ENCODE measurements around the gene SEZ6.

SEZ6 gene

DNA sequence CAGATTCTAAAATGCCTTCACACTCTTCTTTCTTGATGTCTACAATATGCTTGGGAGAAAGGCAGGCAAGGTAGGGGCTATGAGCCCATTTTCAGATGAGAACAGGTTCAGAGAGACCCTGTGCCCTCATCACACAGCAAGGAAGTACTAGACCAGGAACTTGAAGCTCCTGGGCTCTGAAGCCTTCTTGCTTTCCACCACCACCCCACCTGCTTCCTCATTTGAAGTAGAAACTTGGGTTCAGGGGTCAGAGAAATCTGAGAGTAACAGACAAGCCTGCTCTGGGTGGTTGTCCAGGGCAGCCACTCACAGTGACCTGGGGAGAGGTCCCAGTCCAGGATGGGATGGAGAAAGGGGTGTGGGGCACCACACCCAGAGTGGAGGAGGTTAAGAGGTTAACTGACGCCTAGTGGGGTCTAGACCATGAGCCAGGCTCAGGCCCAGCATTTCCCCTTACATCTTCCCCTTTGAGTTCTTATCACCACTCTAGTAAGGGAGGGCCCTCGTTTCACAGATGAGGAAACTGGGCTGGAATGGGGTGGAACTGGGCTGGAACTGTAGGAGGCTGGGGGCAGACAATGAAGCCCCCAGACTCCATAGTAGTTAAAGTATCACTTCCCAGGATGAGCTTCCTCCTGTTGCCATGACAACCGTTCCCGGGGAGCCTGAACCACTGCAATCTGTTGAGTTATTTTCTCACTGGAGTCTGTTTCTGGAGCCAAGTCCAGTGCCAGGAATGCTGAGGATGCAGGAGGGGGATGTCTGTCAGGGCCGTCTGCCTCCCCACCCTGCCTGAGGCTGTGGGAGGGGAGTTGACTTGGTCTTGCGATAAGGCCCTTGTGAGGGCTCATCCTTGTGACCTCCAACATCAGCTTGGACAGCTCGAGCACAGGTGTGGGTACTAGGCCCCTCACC lies 38.4 kb downstream of the SEZ6 start:
- Histone ChIP-seq H3K9me2 (replicated peaks; ENCODE audit: insufficient read depth, low read length) (no peaks in the 10 kb centered on the region), H3F3A (ENCODE audit: insufficient read depth, low read length) (no peaks in the 10 kb centered on the region; the same call in 1 of the 2 replicates), H3K79me2 (ENCODE audit: low read length) (no peaks in the 10 kb centered on the region), H3K36me3 (replicated peaks; ENCODE audit: insufficient read depth, low read length) (no peaks in the 10 kb centered on the region), H3K9ac (ENCODE audit: low read length) (no peak overlapping the region), H3K4me2 (ENCODE audit: low read depth, low read length) (no peak overlapping the region), H3K4me3 (ENCODE audit: low read length) (no peak overlapping the region), H4K20me1 (ENCODE audit: insufficient read depth, low read length) (no peaks in the 10 kb centered on the region), H3K27me3 (replicated peaks; ENCODE audit: insufficient read depth, low read length) (peaks cover 16% of the 10 kb centered on the region), H2AFZ (ENCODE audit: low read length) (no peak overlapping the region), H3K27ac (ENCODE audit: low read length) (no peak overlapping the region), H3K9me3 (replicated peaks; ENCODE audit: insufficient read depth, low read length) (no peaks in the 10 kb centered on the region), H3K4me1 (ENCODE audit: low read length) (peaks cover 9% of the 10 kb centered on the region)
- no peak for TF ChIP-seq EZH2phosphoT487 (IDR thresholded peaks at IDR 0.05; ENCODE audit: low read length)
- no peak for TF ChIP-seq EZH2 (optimal IDR thresholded peaks at IDR 0.05; ENCODE audit: low read depth, low read length)
- TF ChIP-seq, protein P1, sequence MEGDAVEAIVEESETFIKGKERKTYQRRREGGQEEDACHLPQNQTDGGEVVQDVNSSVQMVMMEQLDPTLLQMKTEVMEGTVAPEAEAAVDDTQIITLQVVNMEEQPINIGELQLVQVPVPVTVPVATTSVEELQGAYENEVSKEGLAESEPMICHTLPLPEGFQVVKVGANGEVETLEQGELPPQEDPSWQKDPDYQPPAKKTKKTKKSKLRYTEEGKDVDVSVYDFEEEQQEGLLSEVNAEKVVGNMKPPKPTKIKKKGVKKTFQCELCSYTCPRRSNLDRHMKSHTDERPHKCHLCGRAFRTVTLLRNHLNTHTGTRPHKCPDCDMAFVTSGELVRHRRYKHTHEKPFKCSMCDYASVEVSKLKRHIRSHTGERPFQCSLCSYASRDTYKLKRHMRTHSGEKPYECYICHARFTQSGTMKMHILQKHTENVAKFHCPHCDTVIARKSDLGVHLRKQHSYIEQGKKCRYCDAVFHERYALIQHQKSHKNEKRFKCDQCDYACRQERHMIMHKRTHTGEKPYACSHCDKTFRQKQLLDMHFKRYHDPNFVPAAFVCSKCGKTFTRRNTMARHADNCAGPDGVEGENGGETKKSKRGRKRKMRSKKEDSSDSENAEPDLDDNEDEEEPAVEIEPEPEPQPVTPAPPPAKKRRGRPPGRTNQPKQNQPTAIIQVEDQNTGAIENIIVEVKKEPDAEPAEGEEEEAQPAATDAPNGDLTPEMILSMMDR (IDR thresholded peaks at IDR 0.05; ENCODE audit: low read length), result no peak
- DNase-seq, result no peak

DNA sequence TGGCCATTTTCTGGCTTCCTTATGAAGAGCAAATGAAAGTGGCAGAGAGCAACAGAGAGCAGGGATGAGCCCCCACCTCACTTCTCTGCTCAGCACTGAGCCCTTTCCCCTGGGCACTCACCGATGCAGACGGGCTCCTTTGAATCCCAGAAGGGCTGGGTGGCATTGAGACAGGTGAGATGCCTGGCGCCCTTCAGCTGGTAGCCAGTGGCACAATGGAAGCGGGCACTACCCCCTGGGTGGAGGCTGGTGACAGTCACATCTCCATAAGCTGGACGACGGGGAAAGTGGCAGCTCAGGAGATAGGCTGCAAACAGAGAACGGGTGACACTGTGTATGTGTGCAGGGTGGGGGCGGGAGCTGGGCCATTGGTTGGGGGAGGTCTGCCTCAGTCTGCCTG lies 42.0 kb downstream of the SEZ6 start:
- peaks cover 16% of the 10 kb centered on the region for H3K27me3 ChIP-seq (replicated peaks; ENCODE audit: insufficient read depth, low read length)
- no peaks in the 10 kb centered on the region; the same call in 1 of the 2 replicates for H3F3A ChIP-seq (ENCODE audit: insufficient read depth, low read length)
- no peak overlapping the region for H3K9ac ChIP-seq (ENCODE audit: low read length)
- H3K36me3 ChIP-seq (replicated peaks; ENCODE audit: insufficient read depth, low read length), result no peaks in the 10 kb centered on the region
- no peak overlapping the region for H2AFZ ChIP-seq (ENCODE audit: low read length)
- no peak overlapping the region for H3K4me3 ChIP-seq (ENCODE audit: low read length)
- TF ChIP-seq EZH2 (optimal IDR thresholded peaks at IDR 0.05; ENCODE audit: low read depth, low read length), result no peak
- TF ChIP-seq, protein P1 (IDR thresholded peaks at IDR 0.05; ENCODE audit: low read length), result no peak
- no peak for TF ChIP-seq EZH2phosphoT487 (IDR thresholded peaks at IDR 0.05; ENCODE audit: low read length)
- no peaks in the 10 kb centered on the region for H3K4me1 ChIP-seq (ENCODE audit: low read length)
- no peaks in the 10 kb centered on the region for H3K9me2 ChIP-seq (replicated peaks; ENCODE audit: insufficient read depth, low read length)
- H4K20me1 ChIP-seq (ENCODE audit: insufficient read depth, low read length), result no peaks in the 10 kb centered on the region
- no peak overlapping the region for H3K4me2 ChIP-seq (ENCODE audit: low read depth, low read length)
- no peaks in the 10 kb centered on the region for H3K9me3 ChIP-seq (replicated peaks; ENCODE audit: insufficient read depth, low read length)
- no peak overlapping the region for H3K27ac ChIP-seq (ENCODE audit: low read length)
- DNase-seq, result no peak
- H3K79me2 ChIP-seq (ENCODE audit: low read length), result no peaks in the 10 kb centered on the region

DNA sequence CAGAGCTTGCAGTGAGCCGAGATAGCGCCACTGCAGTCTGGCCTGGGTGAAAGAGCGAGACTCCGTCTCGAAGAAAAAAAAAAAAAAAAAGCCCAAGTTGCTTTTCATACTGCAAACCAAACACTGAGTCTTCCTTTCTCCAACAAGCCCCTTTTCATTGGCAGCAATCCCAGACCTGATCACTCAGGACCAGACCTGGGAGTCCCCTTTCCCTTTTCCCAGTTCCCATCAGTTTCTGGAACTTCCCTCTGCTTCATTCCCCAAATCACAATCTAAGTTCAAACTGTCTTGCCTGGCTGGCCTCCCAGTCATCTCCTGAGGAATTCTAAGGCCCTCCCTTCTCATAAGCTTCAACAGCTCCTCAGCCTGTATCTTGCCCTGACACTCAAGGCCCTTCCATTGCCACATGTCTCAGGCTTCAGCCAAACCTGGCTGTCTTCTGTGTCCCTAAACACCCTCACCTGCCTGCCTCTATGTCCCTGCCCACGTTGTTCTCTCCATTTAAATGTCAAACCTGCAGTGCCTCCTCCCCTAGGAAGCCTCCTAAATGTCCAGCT lies 42.7 kb downstream of the SEZ6 start:
- no peak overlapping the region for H2AFZ ChIP-seq (ENCODE audit: low read length)
- no peak overlapping the region for H3K27ac ChIP-seq (ENCODE audit: low read length)
- no peaks in the 10 kb centered on the region for H3K9me2 ChIP-seq (replicated peaks; ENCODE audit: insufficient read depth, low read length)
- no peaks in the 10 kb centered on the region for H3K9me3 ChIP-seq (replicated peaks; ENCODE audit: insufficient read depth, low read length)
- no peak overlapping the region for H3K4me2 ChIP-seq (ENCODE audit: low read depth, low read length)
- no peaks in the 10 kb centered on the region for H4K20me1 ChIP-seq (ENCODE audit: insufficient read depth, low read length)
- H3K4me1 ChIP-seq (ENCODE audit: low read length), result no peaks in the 10 kb centered on the region
- H3F3A ChIP-seq (ENCODE audit: insufficient read depth, low read length), result no peaks in the 10 kb centered on the region; the same call in 1 of the 2 replicates
- DNase-seq, result no peak
- peaks cover 16% of the 10 kb centered on the region for H3K27me3 ChIP-seq (replicated peaks; ENCODE audit: insufficient read depth, low read length)
- no peak overlapping the region for H3K4me3 ChIP-seq (ENCODE audit: low read length)
- no peaks in the 10 kb centered on the region for H3K36me3 ChIP-seq (replicated peaks; ENCODE audit: insufficient read depth, low read length)
- TF ChIP-seq EZH2phosphoT487 (IDR thresholded peaks at IDR 0.05; ENCODE audit: low read length) (no peak), EZH2 (optimal IDR thresholded peaks at IDR 0.05; ENCODE audit: low read depth, low read length) (no peak)
- TF ChIP-seq, protein P1 (IDR thresholded peaks at IDR 0.05; ENCODE audit: low read length), result no peak
- no peak overlapping the region for H3K9ac ChIP-seq (ENCODE audit: low read length)
- H3K79me2 ChIP-seq (ENCODE audit: low read length), result no peaks in the 10 kb centered on the region

Measured in MM.1S (cell line).